ENCODE measurements around the gene RNFT2.
"Not testable (repeated sequence)": the region's sequence is repeated elsewhere in the genome, so short reads cannot be mapped to it uniquely, and the experiment has no call there.

The RNFT2 gene

DNA sequence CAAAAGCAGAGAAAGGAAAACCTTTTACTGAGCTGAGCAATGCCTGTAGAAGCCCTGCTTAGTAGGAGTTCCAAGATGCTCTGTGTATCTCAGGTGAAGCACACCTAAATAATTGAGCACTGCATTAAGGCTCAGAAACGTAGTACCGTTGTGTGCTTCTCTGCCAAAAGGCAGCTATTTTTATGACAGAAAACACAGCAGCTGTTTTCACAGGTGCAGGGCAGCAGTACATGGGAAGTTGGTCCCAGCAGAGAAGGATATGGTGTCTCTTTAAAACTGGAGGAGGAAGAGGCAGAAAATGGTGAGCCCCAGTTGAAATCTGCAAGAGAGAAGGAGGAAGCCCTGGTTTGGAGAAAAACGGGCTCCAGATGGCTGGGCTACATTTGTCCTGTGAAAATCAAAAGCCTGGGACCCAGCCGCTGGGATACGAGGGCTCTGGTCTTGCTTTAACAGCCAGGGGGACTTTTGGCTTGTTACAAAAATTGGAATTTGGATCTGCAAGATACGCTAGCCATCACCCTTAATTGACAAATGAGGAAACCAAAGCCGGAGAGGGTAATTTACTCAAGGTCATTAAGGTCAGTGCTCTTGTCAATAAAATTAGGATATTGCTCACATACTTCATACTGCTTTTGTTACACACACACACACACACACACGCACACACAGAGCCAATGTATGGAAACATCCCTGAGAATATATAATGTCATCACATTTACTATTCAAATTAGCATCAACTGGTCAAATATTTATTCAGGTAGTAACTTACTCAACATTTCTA lies 27.6 kb upstream of the RNFT2 start:
- DNase-seq = peak; percentile 84

DNA sequence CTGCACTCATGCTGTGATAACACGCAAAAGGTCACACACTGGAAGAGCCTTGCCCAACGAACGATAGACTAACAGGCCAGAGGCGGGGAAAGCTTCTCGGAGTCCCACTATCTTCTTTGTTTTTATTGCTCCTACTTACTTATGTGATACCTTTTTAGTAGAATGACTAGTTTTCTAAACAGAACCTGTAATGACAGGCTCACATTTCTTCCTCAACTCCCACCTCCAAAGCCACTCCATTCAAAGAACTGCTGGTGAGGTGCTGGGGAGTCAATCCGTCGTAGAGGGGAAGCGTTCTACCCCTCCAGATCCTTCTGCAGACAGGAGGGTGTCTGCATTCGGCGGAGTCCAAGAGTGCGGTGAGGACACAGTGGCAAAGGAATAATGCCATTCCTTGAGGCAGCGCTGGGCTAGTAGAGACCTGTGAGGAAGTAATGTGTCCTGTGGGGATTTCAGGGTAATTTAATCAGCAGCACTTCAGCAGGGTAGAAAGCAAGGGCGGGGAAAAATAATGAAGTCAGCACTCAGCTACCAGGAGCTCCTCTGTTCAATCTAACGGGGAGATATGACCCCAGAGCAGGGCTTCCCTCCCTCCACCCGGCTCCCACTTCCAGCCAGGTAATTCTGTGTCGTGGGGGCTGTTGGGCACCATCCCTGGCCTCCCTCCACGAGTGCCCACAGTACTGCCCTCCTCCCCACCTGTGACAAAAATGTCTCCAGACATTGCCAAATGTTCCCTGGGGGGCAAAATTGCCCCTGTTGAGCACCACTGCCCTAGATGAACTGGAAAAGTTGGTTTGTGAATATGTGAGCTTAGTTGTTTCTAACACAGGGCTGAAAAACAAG lies 25.4 kb upstream of the RNFT2 start:
- DNase-seq = peak; percentile 9

DNA sequence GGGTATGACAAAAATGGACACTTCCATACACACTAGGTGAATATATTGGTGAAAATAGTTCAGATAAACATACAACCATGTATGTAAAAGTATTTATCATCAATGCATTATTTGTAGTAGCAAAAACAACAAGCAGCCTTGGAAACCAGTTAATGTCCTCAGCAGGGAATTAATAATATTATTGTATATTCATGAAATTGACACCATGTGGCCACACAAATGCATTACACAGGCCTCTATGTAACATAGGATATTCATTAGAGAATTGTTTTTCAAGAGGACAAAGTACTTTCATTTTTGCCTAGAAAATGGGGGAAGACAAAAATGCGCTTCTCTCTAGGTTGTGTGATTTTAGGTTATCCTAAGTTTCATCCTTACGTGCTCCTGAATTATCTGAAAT lies 24.6 kb upstream of the RNFT2 start:
- DNase-seq = no peak

- no peak for DNase-seq
These were observed 23.9 kb upstream of the RNFT2 start for GRCh38 chr12:116714175-116714574.

- DNase-seq = no peak
These were observed 20.4 kb upstream of the RNFT2 start for GRCh38 chr12:116717466-116718437.

GRCh38 chr12:116718655-116719454 lies 19.3 kb upstream of the RNFT2 start:
- DNase-seq = no peak

GRCh38 chr12:116719731-116720528 lies 18.2 kb upstream of the RNFT2 start:
- no peak for DNase-seq

DNA sequence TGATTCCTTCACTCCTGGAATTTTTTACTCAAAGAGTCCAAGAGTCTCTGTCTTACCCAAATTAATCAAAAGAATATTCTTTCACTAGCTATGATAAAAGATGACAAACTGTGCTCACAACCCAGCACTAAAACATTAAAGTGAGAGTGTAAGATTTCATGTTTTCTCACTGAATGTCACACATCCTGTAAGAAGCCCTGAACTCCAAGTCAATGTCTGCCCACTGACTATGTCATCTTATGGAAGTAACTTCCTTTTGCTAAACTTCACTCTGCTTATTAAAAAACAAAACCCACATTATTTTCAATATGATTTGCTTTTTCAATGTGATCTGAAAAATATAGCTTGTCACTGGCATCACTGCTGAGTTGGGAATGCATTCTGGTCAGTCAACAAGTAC lies 15.9 kb upstream of the RNFT2 start:
- no peak for DNase-seq

- DNase-seq = no peak
These were observed 11.4 kb upstream of the RNFT2 start for GRCh38 chr12:116726694-116727093.

- no peak for DNase-seq
These were observed 10.9 kb upstream of the RNFT2 start for GRCh38 chr12:116727261-116727660.

DNA sequence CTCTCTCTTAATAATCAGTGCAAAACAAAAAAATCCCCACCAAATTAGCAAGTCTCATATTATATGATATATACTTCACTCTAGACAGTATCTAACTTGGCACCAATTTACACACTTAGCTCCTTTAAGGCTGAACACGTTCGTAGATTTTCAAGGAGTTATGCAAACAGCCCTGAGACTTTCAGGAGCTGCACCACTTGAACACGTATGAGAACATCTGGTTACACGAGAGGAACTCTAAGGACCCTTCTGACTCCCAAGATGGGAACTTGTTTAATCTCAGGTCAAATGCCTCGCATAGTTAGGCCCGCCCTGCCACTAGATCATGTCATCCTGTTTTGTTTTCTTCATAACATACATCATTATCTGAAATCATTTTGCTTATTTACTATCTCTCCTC lies 10.2 kb upstream of the RNFT2 start:
- no peak for DNase-seq

GRCh38 chr12:116731801-116732200 lies 6.3 kb upstream of the RNFT2 start:
- DNase-seq = no peak

GRCh38 chr12:116734156-116734768 lies 3.9 kb upstream of the RNFT2 start:
- no peak for DNase-seq

DNA sequence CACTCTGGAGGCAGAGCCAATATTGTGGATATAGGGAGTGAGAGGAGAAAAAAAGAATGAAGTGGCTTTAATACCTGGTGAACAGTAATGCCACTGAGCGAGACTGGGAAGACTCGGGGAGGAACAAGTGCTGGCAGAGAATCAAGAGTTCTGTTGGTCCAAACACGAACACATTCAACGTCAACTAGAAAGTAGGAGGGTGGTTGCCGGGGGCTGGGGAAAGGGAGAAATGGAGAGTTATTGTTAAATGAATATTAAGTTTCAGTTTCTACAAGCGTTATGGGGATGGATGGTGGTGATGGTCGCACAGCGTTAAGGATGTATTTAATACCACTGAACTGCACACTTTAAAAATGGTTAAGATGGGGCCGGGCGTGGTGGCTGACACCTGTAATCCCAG lies 3.0 kb upstream of the RNFT2 start:
- no peak for DNase-seq

DNA sequence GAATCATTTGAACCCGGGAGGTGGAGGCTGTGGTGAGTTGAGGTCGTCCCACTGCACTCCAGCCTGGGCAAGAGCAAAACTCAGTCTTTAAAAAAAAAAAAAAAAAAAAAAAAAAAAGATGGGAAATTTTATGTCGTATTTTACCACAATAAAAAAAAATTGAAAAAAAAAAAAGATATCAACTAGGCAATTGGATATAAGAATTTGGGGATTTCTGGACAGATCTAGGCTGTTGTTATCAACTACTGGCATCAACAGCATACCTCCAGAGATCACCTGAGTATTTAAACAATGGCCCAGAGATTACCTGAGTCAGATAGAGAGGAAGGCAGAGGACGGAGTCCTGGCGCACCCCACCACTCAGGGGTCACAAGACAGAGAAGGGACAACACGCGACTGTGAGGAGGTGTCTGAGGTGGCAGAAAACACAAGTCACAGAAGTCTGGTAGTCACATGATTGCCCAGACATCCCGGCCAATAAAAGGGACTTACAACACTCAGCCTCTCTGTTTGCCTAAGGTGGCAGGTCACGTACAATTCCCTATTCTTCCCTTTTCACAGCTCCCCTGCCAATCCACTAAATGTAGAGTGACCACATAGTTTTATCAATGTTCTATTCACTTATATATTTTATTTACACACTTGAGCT lies 2.0 kb upstream of the RNFT2 start:
- no peak for DNase-seq

DNA sequence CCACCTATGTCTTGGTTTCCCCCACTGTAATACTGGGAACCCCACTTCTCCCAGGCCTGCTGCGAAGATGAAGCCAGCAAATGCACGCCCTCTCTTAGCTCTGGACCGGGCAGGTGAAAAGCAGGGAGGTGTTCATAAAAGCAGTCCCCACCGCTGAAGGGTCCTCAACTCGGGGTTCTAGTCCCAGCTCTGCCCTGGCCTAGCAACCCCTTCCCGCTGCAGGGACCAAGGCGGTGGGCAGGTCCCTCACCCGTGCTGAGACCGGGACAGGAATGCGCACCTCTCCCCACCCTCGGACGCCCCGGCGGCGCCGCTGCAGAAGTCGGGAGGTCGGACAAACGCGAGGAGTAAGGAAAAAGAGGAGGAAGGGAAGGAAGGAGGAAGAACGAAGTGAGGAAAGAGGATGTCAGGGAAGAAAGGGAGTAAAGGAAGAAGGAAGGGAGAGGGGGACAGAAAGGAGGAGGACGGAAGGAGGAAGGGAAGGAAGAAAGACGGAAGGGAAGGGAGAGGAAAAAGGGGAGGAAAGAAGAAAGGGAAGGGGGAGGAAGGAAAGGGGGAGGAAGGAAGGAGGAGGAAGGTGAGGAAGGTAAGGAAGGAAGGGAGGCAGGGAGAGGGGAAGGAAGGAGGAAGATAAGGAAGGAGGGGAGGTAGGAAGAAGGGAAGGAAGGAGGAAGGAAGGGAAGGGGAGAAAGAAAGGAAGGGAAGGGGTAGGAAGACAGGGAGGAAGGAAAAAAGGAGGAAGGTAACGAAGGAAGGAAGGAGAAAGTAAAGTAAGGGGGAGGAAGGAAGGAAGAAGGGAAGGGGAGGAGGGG lies 947 bp upstream of the RNFT2 start:
- DNase-seq = no peak

DNA sequence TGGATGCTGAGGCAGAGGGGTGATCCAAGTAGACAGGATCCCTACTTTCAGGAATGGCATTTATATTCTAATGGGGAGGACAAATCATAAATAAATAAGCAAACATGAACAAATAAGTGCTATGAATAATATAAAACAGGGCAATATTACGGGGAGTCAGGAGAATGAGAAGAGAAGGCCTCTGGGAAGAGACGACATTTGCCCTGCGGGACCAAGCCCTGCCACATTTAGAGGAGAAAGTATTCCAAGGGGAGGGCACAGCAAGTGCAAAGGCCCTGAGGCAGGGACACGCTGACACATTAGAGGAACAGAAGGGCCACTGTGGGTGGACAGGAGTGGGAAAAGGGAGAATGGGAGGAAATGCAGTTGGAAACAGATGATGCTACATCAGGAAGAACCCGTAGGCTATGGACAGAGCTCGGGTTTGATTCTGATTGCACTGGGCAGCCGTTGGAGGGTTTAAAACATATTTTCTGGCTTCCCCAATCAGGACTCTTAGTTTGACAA lies 1.3 kb downstream of the RNFT2 start:
- DNase-seq = no peak

DNA sequence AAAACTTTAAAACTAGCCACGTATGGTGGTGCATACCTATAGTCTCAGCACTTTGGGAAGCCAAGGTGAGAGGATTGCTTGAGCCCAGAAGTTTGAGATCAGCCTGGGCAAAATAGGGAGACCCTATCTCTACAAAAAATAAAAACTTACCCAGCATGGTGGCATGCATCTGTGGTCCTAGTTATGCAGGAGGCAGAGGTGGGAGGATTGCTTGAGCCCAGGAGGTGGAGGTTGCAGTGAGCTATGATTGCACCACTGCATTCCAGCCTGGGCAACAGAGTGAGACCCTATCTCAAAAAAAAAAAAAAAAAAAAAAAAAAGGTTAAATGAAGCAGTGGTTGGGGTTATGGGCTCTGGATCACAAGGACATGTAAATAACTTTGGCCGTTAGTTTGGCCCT lies 4.7 kb downstream of the RNFT2 start:
- DNase-seq = not testable (repeated sequence)

DNA sequence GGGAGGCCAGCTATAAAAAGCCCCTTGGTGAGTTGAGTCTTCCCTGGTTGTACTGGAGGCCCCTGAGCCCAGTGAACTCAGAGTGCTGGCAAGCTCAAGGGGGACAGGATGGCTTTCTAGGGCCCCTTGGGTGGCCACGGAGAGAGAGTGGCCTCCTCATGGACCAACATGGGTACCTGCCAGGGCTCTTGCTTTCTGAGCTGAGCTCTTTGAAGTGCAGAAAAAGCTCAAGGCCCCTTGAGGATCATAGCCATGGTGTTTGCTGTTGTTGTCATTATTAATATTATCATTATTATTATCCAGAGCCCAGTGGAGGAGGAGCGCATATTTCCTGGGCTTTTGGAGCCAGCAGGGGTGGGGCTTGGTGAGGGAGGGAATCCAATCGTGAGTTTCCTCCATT lies 6.7 kb downstream of the RNFT2 start:
- DNase-seq = no peak
